Erythroblast (primary cell): ENCODE data around the gene SYNRG.

Experiments used
- GATA1 ChIP-seq: IDR thresholded peaks from 2 replicates; pipeline ENCODE4 v1.6.1; 2011; ENCODE audit warnings: low read depth, mild to moderate bottlenecking, control low read depth, low read length, moderate library complexity
- POLR2A ChIP-seq: IDR thresholded peaks from 2 replicates; pipeline ENCODE4 v1.6.1; 2011; ENCODE audit warnings: mild to moderate bottlenecking, low read length

DNA sequence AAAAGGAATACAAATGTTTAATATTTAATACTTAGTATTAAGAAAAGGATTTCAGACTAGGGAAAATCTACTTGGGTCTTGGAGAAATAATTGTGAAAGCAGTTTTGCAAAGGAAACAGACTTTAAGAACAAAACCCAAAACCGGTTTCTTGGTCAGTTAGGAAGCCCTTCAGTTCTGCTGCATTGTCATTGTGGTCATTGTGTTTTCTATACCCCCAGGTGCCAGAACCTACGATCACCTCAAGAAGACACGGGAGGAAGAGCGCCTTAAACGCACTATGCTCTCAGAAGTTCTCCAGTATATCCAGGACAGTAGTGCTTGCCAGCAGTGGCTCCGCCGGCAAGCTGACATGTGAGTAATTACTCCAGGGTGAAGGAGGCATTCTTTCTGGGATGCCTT is 139.0 kb downstream of the SYNRG start:
- TF ChIP-seq POLR2A, result no peak
- no peak for TF ChIP-seq GATA1
